ENCODE data around the gene GTSE1. TPM values are rescaled to one million over a fixed set of nuclear protein-coding genes. Genes with fewer than 3 reads are reported as not detected.

Gene GTSE1
- total RNA-seq, result 10 to 100 TPM; 13.1 to 25.0 TPM

GRCh38 chr22:46296257-46297150 is at the start of gene GTSE1:
TSS of gene GTSE1 (plus strand) at chr22:46296870. CDS start at chr22:46297401, 531 bp downstream.

GRCh38 chr22:46250035-46250782 is 46.5 kb upstream of the GTSE1 start, which contains the start of gene CDPF1:
TSS of gene CDPF1 (minus strand) at chr22:46250293. CDS start at chr22:46248284, 2,009 bp downstream.

GRCh38 chr22:46263216-46263590 is 33.5 kb upstream of the GTSE1 start, which contains the start of gene PKDREJ:
TSS of gene PKDREJ (minus strand) at chr22:46263343. CDS start at chr22:46263322, 21 bp downstream.

GRCh38 chr22:46267431-46268279 is 29.0 kb upstream of the GTSE1 start, which contains the start of gene TTC38:
TSS of gene TTC38 (plus strand) at chr22:46268008. CDS start at chr22:46268040, 32 bp downstream.

GRCh38 chr22:46335201-46336118 is 38.8 kb downstream of the GTSE1 start, which contains the start of gene TRMU:
TSS of gene TRMU (plus strand) at chr22:46335714. CDS start at chr22:46335765, 51 bp downstream.

Other genes starting within 250 kb of the GTSE1 start
- gene PPARA, start 146.3 kb upstream of the GTSE1 start, total RNA-seq, result 10 to 100 TPM; 11.0 to 11.3 TPM
- gene CDPF1, start 46.6 kb upstream of the GTSE1 start, total RNA-seq, result 10 to 100 TPM; 12.4 to 16.3 TPM
- not detected for gene PKDREJ, start 33.5 kb upstream of the GTSE1 start, total RNA-seq
- gene TTC38, start 28.9 kb upstream of the GTSE1 start, total RNA-seq, result 10 to 100 TPM; 21.3 to 37.3 TPM
- 10 to 100 TPM; 23.1 to 39.0 TPM for gene TRMU, start 38.8 kb downstream of the GTSE1 start, total RNA-seq
- gene CELSR1, start 240.8 kb downstream of the GTSE1 start, total RNA-seq, result 10 to 100 TPM; 14.0 to 14.8 TPM